CD8-positive, alpha-beta memory T cell (primary cell): ENCODE data around the gene POLR1A. TPM values are rescaled to one million over a fixed set of nuclear protein-coding genes. Genes with fewer than 3 reads are reported as not detected.

Experiments
- CTCF ChIA-PET: fragments of 350-600 bp; sonication (Branson Sonifier 250); formaldehyde crosslinking; loops from one replicate; lab custom pipeline; 2021; ENCODE audit warnings: antibody characterized with exemption; lab: Charles Lee
- POLR2A ChIA-PET: fragments of 350-600 bp; sonication (Branson Sonifier 250); formaldehyde crosslinking; loops from one replicate; lab custom pipeline; 2021; ENCODE audit warnings: antibody characterized with exemption; lab: Charles Lee
- DNase-seq, 5 donors: peaks; one replicate each; pipeline versions ENCODE4 v3.0.0 to v3.0.0-alpha.2; 2020 to 2022; ENCODE audit warnings: mixed read lengths in 1 of 5
- H3K27ac ChIP-seq: one replicate; pipeline ENCODE4 v1.7.0; 2013; ENCODE audit warnings: low read depth, mild to moderate bottlenecking, low read length, moderate library complexity
- H3K27me3 ChIP-seq: 2 replicates; pipeline ENCODE4 v1.7.0; 2013; ENCODE audit warnings: low read length, mild to moderate bottlenecking; ENCODE audit not compliant: insufficient read depth, poor library complexity, severe bottlenecking
- H3K36me3 ChIP-seq: 2 replicates; pipeline ENCODE4 v1.7.0; 2013; ENCODE audit warnings: mild to moderate bottlenecking, low read length, moderate library complexity; ENCODE audit not compliant: insufficient read depth
- H3K4me1 ChIP-seq: 2 replicates; pipeline ENCODE4 v1.7.0; 2013; ENCODE audit warnings: mild to moderate bottlenecking, low read length, moderate library complexity; ENCODE audit not compliant: insufficient read depth
- H3K4me3 ChIP-seq: 2 replicates; pipeline ENCODE4 v1.7.0; 2013; ENCODE audit warnings: mild to moderate bottlenecking, low read length
- H3K9me3 ChIP-seq: 2 replicates; pipeline ENCODE4 v1.7.0; 2013; ENCODE audit warnings: mild to moderate bottlenecking, low read length
- H3K27ac Mint-ChIP-seq, 8 donors: one replicate each; pipeline ENCODE4 v1.8.0; 2020 to 2021; ENCODE audit warnings: mixed read lengths in 8 of 8, mild to moderate bottlenecking in 6 of 8, inconsistent platforms in 3 of 8, moderate library complexity in 3 of 8
- H3K27me3 Mint-ChIP-seq, 2 donors: one replicate each; pipeline ENCODE4 v1.8.0; 2020 to 2021; ENCODE audit warnings: mixed read lengths in 2 of 2, mild to moderate bottlenecking in 1 of 2, moderate library complexity in 1 of 2
- H3K36me3 Mint-ChIP-seq, 3 donors: one replicate each; pipeline ENCODE4 v1.8.0; 2020 to 2021; ENCODE audit warnings: mixed read lengths in 3 of 3, inconsistent platforms in 1 of 3, mild to moderate bottlenecking in 1 of 3
- H3K4me1 Mint-ChIP-seq, 3 donors: one replicate each; pipeline ENCODE4 v1.8.0; 2020 to 2021; ENCODE audit warnings: mixed read lengths in 3 of 3, inconsistent platforms in 1 of 3, mild to moderate bottlenecking in 1 of 3
- H3K4me3 Mint-ChIP-seq, 7 donors: one replicate each; pipeline ENCODE4 v1.8.0; 2020 to 2021; ENCODE audit warnings: mixed read lengths in 7 of 7, mild to moderate bottlenecking in 6 of 7, moderate library complexity in 4 of 7, inconsistent platforms in 2 of 7
- H3K9me3 Mint-ChIP-seq, 5 donors: one replicate each; pipeline ENCODE4 v1.8.0; 2020 to 2022; ENCODE audit warnings: mixed read lengths in 5 of 5, mild to moderate bottlenecking in 3 of 5, moderate library complexity in 2 of 5, inconsistent platforms in 1 of 5
- polyA plus RNA-seq: library from polyadenylated mRNA; unstranded; fragments of 300-500 nt; fragmentation: Illumina TruSeq; gene quantifications from one replicate; pipeline ENCODE4 v1.2.3, GENCODE V29; 2021
- total RNA-seq, 2 experiments: library from RNA; stranded (reverse); gene quantifications; one replicate each; pipeline ENCODE4 v1.2.3, GENCODE V29; 2021

Gene POLR1A
- total RNA-seq: 10 to 100 TPM; 60.3 to 63.3 TPM
- polyA plus RNA-seq: 4.8 TPM

DNA sequence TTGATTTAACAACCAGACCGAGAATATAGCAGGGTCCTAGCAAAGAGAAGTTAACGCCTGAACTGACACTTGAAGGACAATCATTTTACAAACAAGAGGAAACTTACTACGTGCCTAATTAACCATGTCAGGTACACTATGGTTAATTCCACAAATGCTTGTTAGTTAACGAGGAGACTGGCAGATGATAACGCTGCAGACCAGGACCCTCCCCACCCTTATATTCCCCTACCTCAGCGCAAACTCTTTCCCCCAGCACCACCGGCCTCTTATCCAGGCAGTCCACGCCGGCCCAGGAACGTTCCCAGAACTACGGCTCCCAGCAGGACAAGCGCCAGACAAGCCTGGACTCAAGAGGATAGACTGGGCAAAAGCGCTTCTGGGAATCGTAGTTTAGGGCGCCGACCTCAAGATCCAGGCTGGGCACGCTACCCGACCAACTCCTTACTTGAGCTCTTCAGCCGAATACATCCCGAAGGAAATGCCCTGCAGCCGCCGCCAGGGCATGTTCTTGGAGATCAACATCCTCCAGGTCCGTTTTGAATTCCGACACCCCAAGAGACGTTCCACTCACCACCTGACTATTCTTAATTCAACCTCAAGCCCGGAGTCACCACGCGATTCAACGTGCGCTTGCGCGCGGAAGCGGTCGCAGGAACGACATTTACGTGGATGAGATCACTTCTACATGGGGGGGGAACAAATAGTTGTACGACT is at the start of gene POLR1A:
TSS of gene POLR1A (minus strand) at position 635 of the 717 bp plus-strand sequence. CDS start at position 525, 110 bp downstream.
- Histone ChIP-seq H3K27me3 (no peaks in the 10 kb centered on the region), H3K36me3 (peaks cover 9% of the 10 kb centered on the region), H3K4me1 (peaks cover 34% of the 10 kb centered on the region), H3K27ac (peak within 1 kb of the TSS; percentile 85), H3K9me3 (no peaks in the 10 kb centered on the region), H3K4me3 (peak within 1 kb of the TSS; percentile 94)
- Mint-ChIP-seq H3K27me3 (no peaks in the 10 kb centered on the region), H3K36me3 (peaks cover 5 to 60% (median 22%) of the 10 kb centered on the region in 3 donors), H3K4me3 (peak within 1 kb of the TSS; percentile 87 to 97 (median 92)), H3K9me3 (no peaks in the 10 kb centered on the region), H3K4me1 (peaks cover 56 to 82% (median 81%) of the 10 kb centered on the region in 3 donors), H3K27ac (peak within 1 kb of the TSS; percentile 91 to 100 (median 99))
- POLR2A ChIA-PET: interaction anchor here (0.5 to 1.7 kb wide), 7 partner anchors 9 to 666 kb away, joined by 3 to 8 read pairs (median 4); partner anchors contain the start of genes C2orf68, KDM3A and MAT2A
- CTCF ChIA-PET: interaction anchor here (0.8 to 2.3 kb wide), 11 partner anchors 13 to 278 kb away, joined by 3 to 12 read pairs (median 4); partner anchors contain the start of gene ST3GAL5
- DNase-seq: peak; percentile 68 to 90 (median 86)

- H3K36me3 ChIP-seq: peaks cover 53% of the 10 kb centered on the region
- H3K36me3 Mint-ChIP-seq: peaks cover 12 to 80% (median 19%) of the 10 kb centered on the region in 3 donors
Observed at GRCh38 chr2:86150502-86150901, 44.8 kb upstream of the POLR1A start.

GRCh38 chr2:86147793-86148192 is 42.1 kb upstream of the POLR1A start:
- Histone ChIP-seq H3K27ac (no peak overlapping the region), H3K27me3 (no peaks in the 10 kb centered on the region), H3K4me3 (no peak overlapping the region), H3K36me3 (peaks cover 61% of the 10 kb centered on the region), H3K9me3 (no peaks in the 10 kb centered on the region), H3K4me1 (no peaks in the 10 kb centered on the region)
- CTCF ChIA-PET: interaction anchor here (1.3 kb wide), 1 partner anchor 258 kb away, joined by 3 read pairs; no protein-coding TSS in a partner anchor
- H3K27ac Mint-ChIP-seq: peak overlapping the region in 5 of 8 donors; percentile 7 to 68 (median 29)
- POLR2A ChIA-PET: no interaction called here
- H3K9me3 Mint-ChIP-seq: no peaks in the 10 kb centered on the region
- H3K36me3 Mint-ChIP-seq: peaks cover 12 to 85% (median 26%) of the 10 kb centered on the region in 3 donors
- H3K27me3 Mint-ChIP-seq: no peaks in the 10 kb centered on the region
- DNase-seq: no peak
- H3K4me1 Mint-ChIP-seq: peaks cover 0 to 3% (median 2%) of the 10 kb centered on the region in 3 donors
- H3K4me3 Mint-ChIP-seq: no peak overlapping the region

More at GRCh38 chr2:86150502-86150901, 44.8 kb upstream of the POLR1A start:
- no peak for DNase-seq
- Histone ChIP-seq H3K27me3 (no peaks in the 10 kb centered on the region), H3K27ac (no peak overlapping the region), H3K4me3 (no peak overlapping the region), H3K4me1 (no peaks in the 10 kb centered on the region), H3K9me3 (no peaks in the 10 kb centered on the region)
- H3K4me1 Mint-ChIP-seq: peaks cover 0 to 5% (median 4%) of the 10 kb centered on the region in 3 donors
- H3K27ac Mint-ChIP-seq: peak overlapping the region in 4 of 8 donors; percentile 25 to 80 (median 32)
- H3K4me3 Mint-ChIP-seq: no peak overlapping the region
- no peaks in the 10 kb centered on the region for H3K27me3 Mint-ChIP-seq
- CTCF ChIA-PET: no interaction called here
- POLR2A ChIA-PET: interaction anchor here (1.1 kb wide), 1 partner anchor 292 kb away, joined by 3 read pairs; no protein-coding TSS in a partner anchor
- H3K9me3 Mint-ChIP-seq: no peaks in the 10 kb centered on the region

GRCh38 chr2:86143926-86144685 is 38.4 kb upstream of the POLR1A start:
- CTCF ChIA-PET: no interaction called here
- Histone ChIP-seq H3K9me3 (no peaks in the 10 kb centered on the region), H3K4me3 (no peak overlapping the region), H3K4me1 (no peaks in the 10 kb centered on the region), H3K27me3 (no peaks in the 10 kb centered on the region), H3K27ac (no peak overlapping the region), H3K36me3 (peaks cover 40% of the 10 kb centered on the region)
- no peak for DNase-seq
- Mint-ChIP-seq H3K27me3 (no peaks in the 10 kb centered on the region), H3K27ac (peak overlapping the region in 3 of 8 donors; percentile 12 to 65 (median 59)), H3K9me3 (no peaks in the 10 kb centered on the region), H3K4me1 (peaks cover 6 to 13% (median 12%) of the 10 kb centered on the region in 3 donors), H3K36me3 (peaks cover 10 to 84% (median 20%) of the 10 kb centered on the region in 3 donors), H3K4me3 (no peak overlapping the region)
- POLR2A ChIA-PET: interaction anchor here (0.6 kb wide), 1 partner anchor 523 kb away, joined by 3 read pairs; no protein-coding TSS in a partner anchor

- Histone ChIP-seq H3K4me1 (no peaks in the 10 kb centered on the region), H3K4me3 (no peak overlapping the region), H3K9me3 (no peaks in the 10 kb centered on the region), H3K27ac (no peak overlapping the region), H3K36me3 (peaks cover 43% of the 10 kb centered on the region), H3K27me3 (no peaks in the 10 kb centered on the region)
- ChIA-PET CTCF (no interaction called here), POLR2A (no interaction called here)
- Mint-ChIP-seq H3K4me3 (no peak overlapping the region), H3K36me3 (peaks cover 5 to 84% (median 15%) of the 10 kb centered on the region in 3 donors), H3K27ac (no peak overlapping the region), H3K9me3 (no peaks in the 10 kb centered on the region), H3K27me3 (no peaks in the 10 kb centered on the region), H3K4me1 (peaks cover 9 to 15% (median 14%) of the 10 kb centered on the region in 3 donors)
- no peak for DNase-seq
Observed at GRCh38 chr2:86143307-86143706, 37.6 kb upstream of the POLR1A start.

DNA sequence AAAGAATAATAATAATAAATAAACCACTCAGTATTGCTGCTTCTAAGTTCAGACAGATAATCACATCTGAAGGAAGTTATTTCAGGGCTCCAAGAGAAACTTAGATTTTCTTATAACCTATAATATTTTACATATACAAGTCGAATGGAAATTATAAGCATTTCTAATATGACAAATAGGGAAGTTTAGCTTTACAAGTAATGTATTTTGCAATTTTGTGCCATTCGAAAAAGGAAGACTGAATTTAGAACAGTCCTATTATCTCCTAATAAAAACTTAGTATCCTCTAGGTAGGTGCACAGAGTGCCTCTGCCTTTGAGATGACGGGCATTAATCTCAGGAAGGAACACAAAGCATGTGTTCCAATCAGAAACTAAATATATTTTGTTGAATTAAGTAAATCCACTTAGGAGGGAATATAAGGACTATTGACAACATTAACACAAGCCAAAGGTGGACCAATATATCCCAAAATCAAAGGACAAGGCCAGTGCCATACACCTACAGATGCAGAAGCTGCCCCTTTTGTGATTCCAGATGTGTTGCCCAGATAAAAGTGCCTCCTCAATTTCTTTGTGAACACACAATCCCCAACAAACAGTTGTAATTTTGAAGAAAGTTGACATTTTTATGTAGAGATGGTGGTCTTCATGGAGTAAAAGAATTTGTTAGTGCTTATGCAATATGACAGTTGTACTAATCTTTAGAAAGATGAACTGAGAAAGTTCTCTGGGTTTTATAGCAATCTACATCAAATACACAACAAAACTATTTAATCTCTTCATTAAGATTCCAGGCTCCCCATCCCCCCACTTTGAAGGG is 37.0 kb upstream of the POLR1A start:
- Mint-ChIP-seq H3K4me3 (no peak overlapping the region), H3K27ac (peak overlapping the region in 2 of 8 donors; percentile 46 to 80), H3K27me3 (no peaks in the 10 kb centered on the region), H3K9me3 (no peaks in the 10 kb centered on the region), H3K4me1 (peaks cover 9 to 15% (median 14%) of the 10 kb centered on the region in 3 donors), H3K36me3 (peaks cover 2 to 84% (median 19%) of the 10 kb centered on the region in 3 donors)
- H3K27me3 ChIP-seq: no peaks in the 10 kb centered on the region
- no peaks in the 10 kb centered on the region for H3K4me1 ChIP-seq
- H3K27ac ChIP-seq: no peak overlapping the region
- POLR2A ChIA-PET: no interaction called here
- CTCF ChIA-PET: no interaction called here
- no peak for DNase-seq
- no peak overlapping the region for H3K4me3 ChIP-seq
- peaks cover 44% of the 10 kb centered on the region for H3K36me3 ChIP-seq
- H3K9me3 ChIP-seq: no peaks in the 10 kb centered on the region

DNA sequence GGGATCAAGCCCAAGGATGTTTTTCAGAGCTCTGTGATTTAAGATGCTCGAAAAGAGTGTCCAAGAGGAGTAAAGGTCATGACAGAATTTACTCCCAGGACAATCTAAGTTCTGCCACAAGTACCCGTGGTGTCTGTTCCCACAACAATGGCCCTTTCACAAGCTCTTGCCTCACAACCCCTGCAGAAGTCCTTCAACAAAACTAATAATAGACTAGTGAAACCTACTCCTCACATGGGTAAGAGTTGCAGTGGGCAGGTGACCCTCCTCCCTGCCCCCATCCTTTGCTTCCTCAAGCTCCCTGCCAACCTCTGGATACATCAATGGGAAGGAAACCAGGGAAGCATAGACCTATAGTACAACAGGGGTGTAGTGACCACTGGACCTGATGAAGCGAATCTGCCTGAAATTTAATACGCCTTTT is 35.3 kb upstream of the POLR1A start:
- Mint-ChIP-seq H3K36me3 (peaks cover 8 to 87% (median 30%) of the 10 kb centered on the region in 3 donors), H3K9me3 (no peaks in the 10 kb centered on the region), H3K27me3 (no peaks in the 10 kb centered on the region), H3K4me3 (no peak overlapping the region), H3K4me1 (peaks cover 9 to 15% (median 14%) of the 10 kb centered on the region in 3 donors), H3K27ac (peak overlapping the region in 4 of 8 donors; percentile 23 to 67 (median 53))
- H3K9me3 ChIP-seq: no peaks in the 10 kb centered on the region
- no peak for DNase-seq
- no peaks in the 10 kb centered on the region for H3K27me3 ChIP-seq
- no peak overlapping the region for H3K27ac ChIP-seq
- ChIA-PET POLR2A (interaction anchor here (0.7 kb wide), 1 partner anchor 444 kb away, joined by 8 read pairs; no protein-coding TSS in a partner anchor), CTCF (no interaction called here)
- H3K36me3 ChIP-seq: peaks cover 49% of the 10 kb centered on the region
- H3K4me3 ChIP-seq: no peak overlapping the region
- no peaks in the 10 kb centered on the region for H3K4me1 ChIP-seq
